Right atrium auricular region (tissue), 2 donors: ENCODE measurements around the gene CFAP161. TPM values are rescaled to one million over a fixed set of nuclear protein-coding genes. Genes with fewer than 3 reads are reported as not detected.

Source experiments
- DNase-seq: peaks from one replicate; pipeline ENCODE4 v3.0.0-alpha.2; 2019; ENCODE audit warnings: low spot score
- H3K27ac ChIP-seq, 2 donors: fragments of 200-600 bp; sonication (generic); 1 replicate in 1 of 2; 2 replicates in 1 of 2; pipeline ENCODE4 v1.5.1; 2016 to 2019
- H3K27me3 ChIP-seq, 2 donors: fragments of 200-600 bp; sonication (generic); one replicate each; pipeline versions ENCODE4 v1.5.1 to v1.6.0; 2017 to 2019
- H3K36me3 ChIP-seq: fragments of 200-600 bp; sonication (generic); one replicate; pipeline ENCODE4 v1.5.1; 2016
- H3K4me1 ChIP-seq, 2 donors: fragments of 200-600 bp; sonication (generic); one replicate each; pipeline versions ENCODE4 v1.5.1 to v1.6.0; 2017 to 2019
- H3K4me3 ChIP-seq, 2 donors: fragments of 200-600 bp; sonication (generic); 1 replicate in 1 of 2; 2 replicates in 1 of 2; pipeline ENCODE4 v1.5.1; 2017 to 2019; ENCODE audit warnings: mild to moderate bottlenecking in 1 of 2, moderate library complexity in 1 of 2
- H3K9me3 ChIP-seq, 2 donors: fragments of 200-600 bp; sonication (generic); one replicate each; pipeline ENCODE4 v1.5.1; 2019
- total RNA-seq, 2 donors: library from RNA; depleted of rRNA; stranded (reverse); fragments of >200 nt; gene quantifications; one replicate each; pipeline ENCODE4 v1.1.0, GENCODE V29; 2016
- TF ChIP-seq, protein P1 (sequence below), 2 donors: fragments of 200-600 bp; sonication (generic); IDR thresholded peaks; one replicate each; pipeline ENCODE4 v1.5.1; 2019; ENCODE audit warnings: antibody characterized with exemption in 2 of 2

Gene CFAP161
- total RNA-seq, 2 donors from 2014 or later = 6.2 TPM; not detected in 1

DNA sequence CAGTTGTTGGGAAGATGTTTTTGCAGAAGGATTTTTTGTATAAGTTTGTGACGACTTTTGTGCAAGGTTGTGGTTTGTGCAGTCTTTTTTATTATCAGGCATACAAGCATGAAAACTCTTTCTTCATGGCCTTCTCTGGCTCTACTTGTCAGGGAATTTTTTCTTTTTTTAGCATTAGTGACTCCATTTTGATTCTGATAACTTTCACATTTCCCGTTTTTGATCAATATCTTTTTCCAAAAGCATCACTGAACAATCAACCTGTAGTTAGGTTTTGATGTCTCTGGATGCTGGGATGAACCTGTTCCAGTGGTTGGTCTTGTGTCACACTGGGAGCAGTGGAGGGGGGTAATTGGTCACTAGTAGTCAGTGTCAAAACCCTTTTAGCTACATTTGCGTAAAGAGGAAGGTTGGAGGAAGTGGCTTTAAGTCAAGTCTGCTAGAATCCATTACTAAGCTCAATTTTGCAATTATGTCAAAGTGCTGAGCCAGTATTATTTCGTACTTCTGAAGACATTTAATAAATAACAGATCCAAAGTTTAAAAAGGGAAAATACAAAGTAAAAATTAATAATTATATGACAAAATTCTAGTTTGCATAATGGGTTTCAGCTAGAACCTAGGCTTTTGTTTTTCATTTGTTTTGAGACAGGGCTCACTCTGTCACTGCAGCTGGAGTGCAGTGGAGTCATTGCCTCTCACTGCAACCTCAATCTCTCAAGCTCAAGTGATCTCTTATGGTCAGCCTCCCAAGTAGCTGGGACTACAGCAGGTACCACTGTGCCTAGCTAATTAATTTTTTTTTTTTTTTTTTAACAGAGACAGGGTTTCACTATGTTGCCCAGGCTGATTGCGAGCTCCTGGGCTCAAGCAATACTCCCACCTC lies 18.8 kb upstream of the CFAP161 start:
- TF ChIP-seq, protein P1, sequence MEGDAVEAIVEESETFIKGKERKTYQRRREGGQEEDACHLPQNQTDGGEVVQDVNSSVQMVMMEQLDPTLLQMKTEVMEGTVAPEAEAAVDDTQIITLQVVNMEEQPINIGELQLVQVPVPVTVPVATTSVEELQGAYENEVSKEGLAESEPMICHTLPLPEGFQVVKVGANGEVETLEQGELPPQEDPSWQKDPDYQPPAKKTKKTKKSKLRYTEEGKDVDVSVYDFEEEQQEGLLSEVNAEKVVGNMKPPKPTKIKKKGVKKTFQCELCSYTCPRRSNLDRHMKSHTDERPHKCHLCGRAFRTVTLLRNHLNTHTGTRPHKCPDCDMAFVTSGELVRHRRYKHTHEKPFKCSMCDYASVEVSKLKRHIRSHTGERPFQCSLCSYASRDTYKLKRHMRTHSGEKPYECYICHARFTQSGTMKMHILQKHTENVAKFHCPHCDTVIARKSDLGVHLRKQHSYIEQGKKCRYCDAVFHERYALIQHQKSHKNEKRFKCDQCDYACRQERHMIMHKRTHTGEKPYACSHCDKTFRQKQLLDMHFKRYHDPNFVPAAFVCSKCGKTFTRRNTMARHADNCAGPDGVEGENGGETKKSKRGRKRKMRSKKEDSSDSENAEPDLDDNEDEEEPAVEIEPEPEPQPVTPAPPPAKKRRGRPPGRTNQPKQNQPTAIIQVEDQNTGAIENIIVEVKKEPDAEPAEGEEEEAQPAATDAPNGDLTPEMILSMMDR (IDR thresholded peaks at IDR 0.05) = no peak
- no peak overlapping the region for H3K4me3 ChIP-seq
- no peaks in the 10 kb centered on the region for H3K36me3 ChIP-seq
- H3K9me3 ChIP-seq = no peaks in the 10 kb centered on the region
- no peak overlapping the region for H3K27ac ChIP-seq
- H3K27me3 ChIP-seq = peaks cover 0 to 5% of the 10 kb centered on the region in 2 donors
- H3K4me1 ChIP-seq = peaks cover 0 to 5% of the 10 kb centered on the region in 2 donors
- DNase-seq = no peak

- Histone ChIP-seq H3K27ac (no peak overlapping the region), H3K27me3 (peaks cover 0 to 5% of the 10 kb centered on the region in 2 donors), H3K9me3 (no peaks in the 10 kb centered on the region), H3K36me3 (no peaks in the 10 kb centered on the region), H3K4me3 (no peak overlapping the region), H3K4me1 (peaks cover 0 to 5% of the 10 kb centered on the region in 2 donors)
- no peak for DNase-seq
- TF ChIP-seq, protein P1 (IDR thresholded peaks at IDR 0.05) = no peak
These were observed 16.9 kb upstream of the CFAP161 start for GRCh38 chr15:81117136-81117535.

- Histone ChIP-seq H3K4me1 (peaks cover 0 to 5% of the 10 kb centered on the region in 2 donors), H3K27ac (no peak overlapping the region), H3K4me3 (no peak overlapping the region), H3K27me3 (peaks cover 0 to 5% of the 10 kb centered on the region in 2 donors), H3K36me3 (no peaks in the 10 kb centered on the region), H3K9me3 (no peaks in the 10 kb centered on the region)
- no peak for DNase-seq
- TF ChIP-seq, protein P1 (IDR thresholded peaks at IDR 0.05) = no peak
These were observed 16.5 kb upstream of the CFAP161 start for GRCh38 chr15:81117581-81117980.

DNA sequence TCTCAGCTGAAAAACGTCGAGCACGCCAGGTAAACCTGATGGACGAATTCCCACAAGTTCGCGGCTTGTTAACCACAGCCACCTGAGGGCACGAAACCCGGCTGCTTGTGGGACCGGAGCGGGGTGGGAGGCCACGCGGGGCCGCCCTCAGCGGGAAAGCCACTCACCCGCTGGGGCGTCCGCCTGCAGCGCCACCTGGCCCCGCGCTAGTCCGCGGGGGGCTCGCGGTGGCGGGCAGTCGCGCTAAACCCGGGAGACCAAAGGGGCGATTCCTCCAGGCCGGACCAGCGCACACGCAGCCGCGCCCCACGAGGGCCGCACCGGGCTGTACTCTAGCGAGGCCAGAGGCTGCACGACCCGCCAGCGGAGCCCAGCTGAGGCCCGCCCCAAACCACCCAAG lies 15.7 kb upstream of the CFAP161 start:
- no peak overlapping the region for H3K4me3 ChIP-seq
- TF ChIP-seq, protein P1 (IDR thresholded peaks at IDR 0.05) = no peak
- no peak for DNase-seq

DNA sequence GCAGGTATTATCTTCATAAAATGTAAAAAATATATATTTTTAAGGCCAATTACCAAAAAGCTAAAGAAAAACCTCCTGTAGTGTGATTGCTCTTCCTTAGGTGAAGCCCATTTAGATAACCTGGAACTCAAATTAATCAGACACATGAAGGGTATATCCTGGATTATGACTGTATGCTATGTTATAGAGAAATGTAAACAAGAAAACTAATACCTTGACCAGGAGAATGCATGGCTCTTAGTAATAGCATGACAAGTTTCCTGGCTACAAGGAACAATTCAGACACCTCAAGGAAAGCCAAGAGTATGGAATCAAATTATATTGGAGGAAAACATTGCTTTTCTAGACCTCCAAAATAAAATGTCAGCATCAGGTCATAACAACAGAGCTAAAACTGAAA lies 14.0 kb upstream of the CFAP161 start:
- Histone ChIP-seq H3K4me3 (no peak overlapping the region), H3K36me3 (no peaks in the 10 kb centered on the region)

More for the DNA sequence above, 15.7 kb upstream of the CFAP161 start:
- H3K27ac ChIP-seq = no peak overlapping the region
- peaks cover 0 to 5% of the 10 kb centered on the region in 2 donors for H3K4me1 ChIP-seq
- no peaks in the 10 kb centered on the region for H3K36me3 ChIP-seq
- peaks cover 0 to 5% of the 10 kb centered on the region in 2 donors for H3K27me3 ChIP-seq
- H3K9me3 ChIP-seq = no peaks in the 10 kb centered on the region

More for the DNA sequence above, 14.0 kb upstream of the CFAP161 start:
- Histone ChIP-seq H3K27ac (no peak overlapping the region), H3K27me3 (peaks cover 0 to 5% of the 10 kb centered on the region in 2 donors), H3K9me3 (no peaks in the 10 kb centered on the region), H3K4me1 (no peaks in the 10 kb centered on the region)
- TF ChIP-seq, protein P1 (IDR thresholded peaks at IDR 0.05) = no peak
- DNase-seq = no peak
